H1 (cell line): ENCODE data around the gene RBM10. TPM values are rescaled to one million over a fixed set of nuclear protein-coding genes. Genes with fewer than 3 reads are reported as not detected.

Source experiments
- ATF2 ChIP-seq: IDR thresholded peaks from 2 replicates; pipeline ENCODE4 v1.6.1; 2012; ENCODE audit warnings: low read length, inconsistent platforms
- JUND ChIP-seq: IDR thresholded peaks from 2 replicates; pipeline ENCODE4 v1.6.1; 2011; ENCODE audit warnings: mild to moderate bottlenecking, improper control_type of control experiment, low read length
- RAD21 ChIP-seq, 2 experiments: IDR thresholded peaks in 1 of 2; conservative IDR thresholded peaks in 1 of 2; 2 replicates each; pipeline ENCODE4 v1.6.1; 2011; ENCODE audit warnings: low read depth in 2 of 2, low read length in 2 of 2, improper control_type of control experiment in 1 of 2, inconsistent platforms in 1 of 2, mild to moderate bottlenecking in 1 of 2, moderate library complexity in 1 of 2
- RFX5 ChIP-seq: IDR thresholded peaks from 2 replicates; pipeline ENCODE4 v1.6.1; 2011; ENCODE audit warnings: low read depth, low read length, improper control_type of control experiment, borderline replicate concordance
- YY1 ChIP-seq: IDR thresholded peaks from 2 replicates; pipeline ENCODE4 v1.6.1; 2011; ENCODE audit warnings: low read depth, mild to moderate bottlenecking, low read length
- polyA plus RNA-seq, 7 experiments: library from polyadenylated mRNA; depleted of rRNA in 3 of 7; stranded (reverse) in 5 of 7; unstranded in 2 of 7; fragments of >200 nt in 5 of 7; fragments of 200-250 nt in 2 of 7; gene quantifications; 1 replicate in 5 of 7; 2 replicates in 1 of 7; 4 replicates in 1 of 7; pipeline versions ENCODE4 v1.2.1 to v1.2.3, GENCODE V29; 2011 to 2013; ENCODE audit warnings: missing spikeins in 2 of 7, mixed read lengths in 2 of 7
- total RNA-seq: library from RNA; stranded (reverse); fragmentation: NEBNext Ultra II Directional; extraction: Animal tissue kit (Norgen Biotek cat#: 25700); gene quantifications from 2 replicates; pipeline ENCODE4 v1.2.1, GENCODE V29; 2021

Gene RBM10
- total and polyA plus RNA-seq, 2 of the 8 experiments (the other 6 are each of a cell fraction or from before 2014, with no cell fraction given), result 35.7 to 64.0 TPM

- TF ChIP-seq RAD21 (IDR thresholded peaks at IDR 0.05 in 1 of 2, conservative IDR thresholded peaks at IDR 0.05 in 1 of 2; ENCODE audit: low read depth in 2 of 2, low read length in 2 of 2), result no peak
- no peak for TF ChIP-seq JUND
- TF ChIP-seq RFX5, result no peak
- TF ChIP-seq ATF2, result no peak
- TF ChIP-seq YY1, result no peak
Measured at GRCh38 chrX:47174846-47175587, 30.0 kb downstream of the RBM10 start (continued).
